Smooth muscle cell (in vitro differentiated cells): ENCODE results near the gene RNF181. TPM values are rescaled to one million over a fixed set of nuclear protein-coding genes. Genes with fewer than 3 reads are reported as not detected.
A peak's percentile ranks its signal among the peaks of the same experiment; 100 is the strongest.

Experiments used
- DNase-seq: peaks from one replicate; lab custom pipeline; 2025; ENCODE audit not compliant: unreplicated experiment; lab: John Stamatoyannopoulos, UW
- H2AFZ ChIP-seq: fragments of 200-600 bp; sonication (generic); 2 replicates; pipeline ENCODE4 v1.6.0; 2016; ENCODE audit warnings: antibody characterized with exemption, low read depth, mild to moderate bottlenecking
- H3F3A ChIP-seq: fragments of 200-600 bp; sonication (generic); 2 replicates; pipeline ENCODE4 v1.6.0; 2017; ENCODE audit warnings: antibody characterized with exemption, low read depth
- H3K27ac ChIP-seq: fragments of 200-600 bp; sonication (generic); 2 replicates; pipeline ENCODE4 v1.5.1; 2016; ENCODE audit warnings: low read depth, mild to moderate bottlenecking
- H3K27me3 ChIP-seq: fragments of 200-600 bp; sonication (generic); 2 replicates; pipeline ENCODE4 v1.6.1; 2016; ENCODE audit warnings: low read depth, mild to moderate bottlenecking
- H3K36me3 ChIP-seq: fragments of 200-600 bp; sonication (generic); 2 replicates; pipeline ENCODE4 v1.5.1; 2016; ENCODE audit warnings: low read depth
- H3K4me1 ChIP-seq: fragments of 200-600 bp; sonication (generic); 2 replicates; pipeline ENCODE4 v1.5.1; 2016; ENCODE audit warnings: low read depth
- H3K4me2 ChIP-seq: fragments of 200-600 bp; sonication (generic); 2 replicates; pipeline ENCODE4 v1.6.0; 2016; ENCODE audit warnings: mild to moderate bottlenecking
- H3K4me3 ChIP-seq: fragments of 200-600 bp; sonication (generic); 2 replicates; pipeline ENCODE4 v1.5.1; 2016; ENCODE audit warnings: mild to moderate bottlenecking
- H3K79me2 ChIP-seq: fragments of 200-600 bp; sonication (generic); 2 replicates; pipeline ENCODE4 v1.6.0; 2016; ENCODE audit warnings: low read depth, mild to moderate bottlenecking
- H3K9ac ChIP-seq: fragments of 200-600 bp; sonication (generic); 2 replicates; pipeline ENCODE4 v1.6.0; 2016; ENCODE audit warnings: low read depth
- H3K9me3 ChIP-seq: fragments of 200-600 bp; sonication (generic); replicated peaks from 2 replicates; pipeline ENCODE4 v1.5.1; 2016; ENCODE audit warnings: low read depth
- H4K20me1 ChIP-seq: fragments of 200-600 bp; sonication (generic); 2 replicates; pipeline ENCODE4 v1.6.0; 2016; ENCODE audit warnings: low read depth
- CTCF ChIP-seq: fragments of 200-600 bp; sonication (generic); IDR thresholded peaks from 2 replicates; pipeline ENCODE4 v1.5.1; 2017; ENCODE audit warnings: borderline replicate concordance, mild to moderate bottlenecking, antibody characterized with exemption; ENCODE audit not compliant: insufficient read depth, poor library complexity, severe bottlenecking
- WGBS: methylation state at CpG from one replicate; pipeline ENCODE4 v1.1.7; 2016; ENCODE audit warnings: low lambda C conversion rate; 5-methylcytosine and 5-hydroxymethylcytosine counted together
- polyA plus RNA-seq: library from polyadenylated mRNA; unstranded; fragments of >200 nt; fragmentation: Nextera tagmentation; extraction: Ambion mirVana; gene quantifications from 2 replicates; pipeline ENCODE4 v1.2.1, GENCODE V29; 2016
- total RNA-seq: library from RNA; depleted of rRNA; stranded (reverse); fragments of >200 nt; gene quantifications from 2 replicates; pipeline ENCODE4 v1.2.3, GENCODE V29; 2014

The RNF181 gene
- total and polyA plus RNA-seq, 2 experiments from 2014 or later, result 195 to 316 TPM

GRCh38 chr2:85593023-85593422 is 2.5 kb upstream of the RNF181 start:
- no peak overlapping the region for H3K27ac ChIP-seq

GRCh38 chr2:85594715-85595300 is 737 bp upstream of the RNF181 start:
- no peaks in the 10 kb centered on the region for H3K9me3 ChIP-seq
- no peaks in the 10 kb centered on the region for H3K27me3 ChIP-seq
- TF ChIP-seq CTCF, result no peak
- peak overlapping the region; percentile 64 for H2AFZ ChIP-seq
- peak overlapping the region; percentile 67 for H3K9ac ChIP-seq
- WGBS, result 29% methylated on average over 13 of the region's 13 CpGs
- no peak for DNase-seq
- H3K4me3 ChIP-seq, result peak overlapping the region; percentile 66
- H3K36me3 ChIP-seq, result no peaks in the 10 kb centered on the region
- peaks cover 18% of the 10 kb centered on the region for H3K79me2 ChIP-seq
- H3K4me2 ChIP-seq, result peak overlapping the region; percentile 83
- H3K4me1 ChIP-seq, result peaks cover 9% of the 10 kb centered on the region
- H3F3A ChIP-seq, result peaks cover 7% of the 10 kb centered on the region
- peak overlapping the region; percentile 80 for H3K27ac ChIP-seq
- peaks cover 15% of the 10 kb centered on the region for H4K20me1 ChIP-seq

More at GRCh38 chr2:85593023-85593422, 2.5 kb upstream of the RNF181 start:
- Histone ChIP-seq H4K20me1 (peaks cover 15% of the 10 kb centered on the region), H3K36me3 (no peaks in the 10 kb centered on the region), H3K9ac (no peak overlapping the region), H3F3A (peaks cover 7% of the 10 kb centered on the region), H3K79me2 (peaks cover 18% of the 10 kb centered on the region), H2AFZ (no peak overlapping the region), H3K4me3 (no peak overlapping the region), H3K9me3 (no peaks in the 10 kb centered on the region), H3K4me2 (no peak overlapping the region), H3K4me1 (peaks cover 9% of the 10 kb centered on the region), H3K27me3 (no peaks in the 10 kb centered on the region)
- WGBS, result 74% methylated on average over 3 of the region's 3 CpGs
- DNase-seq, result no peak
- TF ChIP-seq CTCF, result no peak

GRCh38 chr2:85596026-85596333 is 435 bp downstream of the RNF181 start:
- no peak for DNase-seq
- no peak overlapping the region for H2AFZ ChIP-seq
- H3K9me3 ChIP-seq, result no peaks in the 10 kb centered on the region
- WGBS, result 5% methylated on average over 5 of the region's 10 CpGs
- H3K9ac ChIP-seq, result peak overlapping the region; percentile 82
- H3K4me1 ChIP-seq, result peaks cover 6% of the 10 kb centered on the region
- no peaks in the 10 kb centered on the region for H3K36me3 ChIP-seq
- no peaks in the 10 kb centered on the region for H3K27me3 ChIP-seq
- peaks cover 4% of the 10 kb centered on the region for H3F3A ChIP-seq
- H3K4me2 ChIP-seq, result peak overlapping the region; percentile 86
- H3K27ac ChIP-seq, result peak overlapping the region; percentile 75
- peaks cover 18% of the 10 kb centered on the region for H3K79me2 ChIP-seq
- no peak for TF ChIP-seq CTCF
- H3K4me3 ChIP-seq, result peak overlapping the region; percentile 66
- H4K20me1 ChIP-seq, result peaks cover 15% of the 10 kb centered on the region
